Cerebellar nuclear complex (tissue), 1 donor: Measurements from ENCODE around the gene PRKCQ.
"Not testable (repeated sequence)": the region's sequence is repeated elsewhere in the genome, so short reads cannot be mapped to it uniquely, and the experiment has no call there.

Source experiments
- DNase-seq, 2 experiments: peaks; one replicate each; lab custom pipeline; 2025; lab: John Stamatoyannopoulos, UW

Gene PRKCQ

DNA sequence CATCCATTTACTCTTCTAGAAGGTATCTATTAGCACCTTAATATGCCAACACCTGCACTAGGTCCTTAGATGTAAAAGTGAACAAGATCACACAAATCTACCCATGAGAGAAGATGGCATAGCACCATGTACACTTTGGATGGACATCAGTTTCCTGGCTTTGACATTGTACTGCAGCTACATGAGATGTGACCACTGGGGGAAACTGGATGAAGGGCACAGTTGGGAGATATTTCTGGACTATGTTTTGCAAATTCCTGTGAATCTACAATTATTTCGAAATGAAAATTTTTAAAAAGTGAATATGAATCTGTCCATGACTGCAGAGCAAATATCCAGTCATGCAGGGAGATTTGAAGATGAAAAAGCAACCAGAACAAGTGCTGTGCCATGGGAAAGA, 124.5 kb downstream of the PRKCQ start:
- DNase-seq: no peak

DNA sequence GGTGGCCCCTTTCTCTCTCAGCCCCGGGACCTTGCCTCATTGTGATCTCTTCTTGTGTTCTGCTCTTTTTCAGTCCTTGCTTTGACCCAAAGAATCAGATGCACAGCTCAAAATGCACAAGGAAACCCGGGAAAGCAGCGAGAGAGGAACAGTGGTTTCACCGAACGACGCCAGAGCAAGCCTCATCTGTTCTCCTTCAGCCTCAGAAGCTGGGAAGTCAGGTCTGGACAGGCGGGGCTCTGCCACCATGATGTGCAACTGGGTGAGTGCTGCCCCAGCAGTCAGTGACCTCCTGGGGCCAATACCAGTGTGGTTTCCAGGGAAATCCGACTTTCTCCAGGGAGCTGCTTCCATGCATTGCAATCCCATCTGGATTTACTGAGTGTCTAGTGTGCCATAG, 133.4 kb downstream of the PRKCQ start:
- DNase-seq: no peak

DNA sequence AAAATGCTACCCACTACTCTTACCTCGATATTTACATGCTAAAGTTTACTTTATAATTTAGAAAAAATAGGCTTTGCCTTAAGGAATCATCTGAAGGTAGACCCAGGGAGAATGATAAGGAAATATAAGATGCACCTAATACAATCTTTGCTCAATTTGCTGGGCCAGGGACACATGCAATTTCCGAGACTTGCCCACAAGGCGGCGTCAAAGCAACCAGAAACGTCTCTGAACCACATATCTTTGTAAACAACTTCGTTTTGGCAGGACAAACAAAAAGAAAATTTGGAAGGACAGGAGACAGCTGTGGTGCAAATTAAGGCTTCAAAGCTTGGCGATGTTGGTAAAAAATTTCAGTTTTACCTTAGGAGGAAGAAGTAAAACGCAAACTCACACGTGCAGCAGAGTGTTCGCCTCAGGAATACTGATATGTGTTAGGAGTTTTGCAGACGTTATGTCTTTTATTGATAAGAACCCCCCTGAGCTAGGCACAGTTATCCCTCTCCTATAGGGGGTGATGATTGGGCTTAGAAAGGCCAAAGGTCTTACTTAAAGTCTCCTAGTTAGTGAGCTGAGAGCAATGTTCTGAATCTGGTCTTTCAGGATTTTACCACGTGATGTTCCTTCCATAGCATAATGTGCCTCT, 134.3 kb downstream of the PRKCQ start:
- no peak for DNase-seq

DNA sequence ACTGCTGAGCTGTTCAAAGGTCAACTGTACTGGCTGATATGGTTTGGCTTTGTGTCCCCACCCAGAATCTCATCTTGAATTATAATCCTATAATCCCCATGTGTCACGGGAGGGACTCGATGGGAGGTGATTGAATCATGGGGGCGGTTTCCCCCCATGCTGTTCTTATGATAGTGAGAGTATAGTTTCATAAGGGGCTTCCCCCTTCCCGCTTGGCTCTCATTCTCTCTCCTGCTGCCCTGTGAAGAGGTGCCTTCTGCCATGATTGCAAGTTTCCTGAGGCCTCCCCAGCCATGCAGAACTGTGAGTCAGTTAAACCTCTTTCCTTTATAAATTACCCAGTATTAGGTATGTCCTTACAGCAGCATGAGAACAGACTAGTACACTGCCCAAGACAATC, 140.2 kb downstream of the PRKCQ start:
- not testable (repeated sequence) for DNase-seq

DNA sequence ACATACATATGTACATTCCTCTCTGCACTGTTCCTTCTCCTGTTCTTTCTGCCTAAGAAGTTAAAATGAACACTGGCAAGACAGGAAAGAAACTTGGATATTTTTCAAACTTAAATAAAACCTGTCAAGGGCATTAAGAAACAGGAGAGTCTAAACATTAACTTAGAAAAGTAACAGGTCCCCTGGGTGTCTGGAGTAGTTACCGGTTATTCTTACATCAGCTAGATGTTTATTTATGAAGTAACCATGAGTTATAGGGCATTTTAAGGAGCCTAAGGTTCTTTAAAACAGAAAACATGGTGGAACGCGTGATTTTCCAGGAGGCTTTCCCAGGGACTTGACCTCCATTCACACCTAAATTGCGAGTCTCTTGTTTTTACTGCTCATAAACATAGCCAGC, 148.2 kb downstream of the PRKCQ start:
- no peak for DNase-seq

DNA sequence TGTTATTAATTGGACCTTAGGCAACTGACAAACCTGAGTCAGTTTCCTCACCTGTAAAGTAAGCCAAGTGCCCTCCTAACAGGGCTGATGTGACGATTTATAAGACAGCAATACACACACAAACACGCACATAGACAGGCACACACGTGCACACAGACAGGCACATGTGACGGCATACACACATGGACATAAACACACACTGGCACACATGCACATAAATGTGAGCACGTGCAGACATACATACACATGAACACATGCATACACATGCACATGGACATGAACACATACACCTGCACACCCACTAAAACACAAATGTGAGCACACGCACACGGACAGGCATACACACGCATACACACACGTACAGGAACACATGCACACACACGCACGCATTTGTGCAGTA, 148.9 kb downstream of the PRKCQ start:
- DNase-seq: no peak

DNA sequence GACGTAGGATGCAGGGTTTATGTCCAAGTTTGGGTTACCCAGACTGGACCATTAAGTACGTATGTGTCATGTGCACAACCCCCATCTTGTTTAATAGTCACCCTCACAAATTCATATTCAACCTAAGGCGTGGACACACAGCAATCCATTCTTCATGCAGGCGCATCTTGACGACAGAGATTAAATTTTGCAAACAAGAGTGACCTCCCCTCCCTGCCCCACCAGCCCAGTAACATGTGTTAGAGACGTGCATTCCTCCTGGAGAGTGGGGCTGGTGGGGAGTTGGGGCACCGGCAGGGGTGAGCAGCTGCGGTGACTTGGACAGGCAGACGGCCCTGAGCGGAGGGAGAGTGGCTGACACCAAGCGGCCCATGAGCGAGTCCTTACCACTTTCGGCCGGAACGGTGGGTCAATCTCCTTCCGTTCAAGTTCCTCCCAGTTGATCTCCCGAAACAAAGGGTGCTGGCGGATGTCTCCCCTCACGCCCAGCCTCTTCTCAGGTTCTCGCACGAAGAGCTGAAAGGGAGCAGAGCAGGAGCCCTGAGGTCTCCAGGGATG, 149.6 kb downstream of the PRKCQ start:
- DNase-seq: no peak

DNA sequence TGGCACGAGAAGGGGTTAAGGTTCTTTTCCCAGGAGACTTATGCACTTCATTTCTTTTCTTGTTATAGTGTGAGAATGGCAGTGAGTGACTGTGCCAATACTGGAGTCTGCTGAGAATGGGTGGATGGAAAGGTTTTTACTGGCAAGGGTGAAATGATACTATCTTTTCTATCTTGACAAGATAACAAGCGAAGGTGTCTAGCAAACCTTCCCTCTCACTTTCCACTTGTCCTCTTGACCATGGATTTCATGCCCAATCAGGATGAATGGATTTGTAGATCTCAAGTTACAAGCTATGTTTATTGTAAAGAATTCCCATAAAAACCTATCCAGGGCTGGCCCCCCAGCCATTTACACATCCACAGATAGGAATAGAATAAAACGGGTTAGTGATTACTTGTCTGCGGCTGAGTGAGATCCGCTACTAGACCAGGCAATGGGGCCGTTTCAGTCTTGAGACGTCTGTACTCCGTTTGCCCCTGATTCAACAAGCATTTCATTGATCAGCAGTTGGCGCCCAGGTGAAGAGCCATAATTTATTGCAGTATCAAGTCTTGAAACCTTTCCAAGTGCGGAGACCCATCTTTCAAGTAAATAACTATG, 152.6 kb downstream of the PRKCQ start:
- DNase-seq: no peak

DNA sequence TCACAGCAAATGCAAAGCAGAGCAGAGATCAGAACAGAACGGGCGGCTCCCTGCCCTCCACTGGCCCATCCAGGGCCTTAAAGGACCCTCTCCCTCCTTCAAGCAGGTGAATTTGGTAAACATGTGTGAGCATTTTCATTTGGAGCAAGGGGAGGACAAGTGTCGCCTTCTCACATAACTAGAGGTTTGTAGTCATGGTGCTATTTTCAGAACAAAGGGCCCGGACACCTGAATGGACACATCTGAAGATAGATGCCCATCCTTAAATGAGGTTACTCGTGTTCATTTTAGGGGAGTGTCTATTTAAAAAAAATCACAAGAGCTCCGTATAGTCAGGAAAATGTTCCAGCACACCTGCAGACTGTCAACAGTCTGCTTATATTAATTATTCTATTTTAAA, 153.8 kb downstream of the PRKCQ start:
- DNase-seq: no peak

DNA sequence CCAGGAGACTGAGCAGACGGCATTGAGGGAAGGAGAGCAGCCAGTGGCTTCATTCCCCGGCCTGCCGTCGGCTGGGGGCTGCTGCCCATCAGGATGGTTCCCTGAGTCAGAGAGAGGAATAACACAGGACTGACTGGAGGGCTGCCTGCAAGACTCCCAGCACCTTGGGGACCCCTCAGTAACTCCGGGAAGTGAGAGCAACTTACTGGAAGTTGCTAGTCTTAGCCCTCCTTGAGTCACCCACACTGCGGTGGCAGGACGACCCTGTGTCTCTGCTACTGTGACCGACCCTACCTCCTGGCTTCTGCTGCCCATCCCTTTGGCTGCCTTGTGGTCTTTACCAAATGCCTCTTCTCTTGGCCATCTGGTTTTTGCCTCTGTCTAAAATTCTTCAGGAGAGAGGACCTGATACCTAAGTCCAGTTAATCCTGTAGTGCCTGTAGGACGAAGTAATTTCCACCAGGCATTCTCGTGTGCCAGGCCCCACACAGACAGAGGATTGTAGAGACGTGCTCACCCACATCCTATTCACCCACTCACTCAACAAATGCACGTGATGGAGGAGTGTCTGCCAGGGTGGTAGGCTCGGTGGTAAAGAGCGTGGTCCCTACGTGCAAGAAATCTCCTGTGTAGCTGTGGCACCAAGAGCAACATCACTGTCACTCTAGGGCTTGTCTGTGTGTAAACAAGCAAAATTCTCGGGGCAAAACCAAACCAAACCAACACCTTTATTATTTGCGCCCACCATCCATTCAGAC, 156.5 kb downstream of the PRKCQ start:
- DNase-seq: no peak

DNA sequence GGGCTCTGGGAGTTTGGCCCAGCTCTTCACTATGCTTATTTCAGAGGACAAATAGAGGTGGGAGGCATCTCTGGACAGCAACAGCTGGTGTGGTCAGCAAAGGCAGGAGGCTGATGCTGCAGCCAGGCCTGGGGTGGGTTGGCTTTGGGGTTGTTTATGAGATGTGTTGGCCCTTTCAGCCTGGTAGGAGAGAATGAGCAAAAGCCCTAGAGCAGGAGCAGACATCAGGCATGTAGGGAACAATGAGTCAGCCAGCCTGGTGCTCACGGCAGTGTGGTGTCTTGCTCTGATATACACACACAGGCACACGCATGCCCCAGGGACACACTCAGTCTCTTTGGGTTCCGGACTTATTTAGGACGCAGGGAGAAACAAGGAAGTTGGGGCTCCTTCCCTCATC, 157.1 kb downstream of the PRKCQ start:
- DNase-seq: no peak

DNA sequence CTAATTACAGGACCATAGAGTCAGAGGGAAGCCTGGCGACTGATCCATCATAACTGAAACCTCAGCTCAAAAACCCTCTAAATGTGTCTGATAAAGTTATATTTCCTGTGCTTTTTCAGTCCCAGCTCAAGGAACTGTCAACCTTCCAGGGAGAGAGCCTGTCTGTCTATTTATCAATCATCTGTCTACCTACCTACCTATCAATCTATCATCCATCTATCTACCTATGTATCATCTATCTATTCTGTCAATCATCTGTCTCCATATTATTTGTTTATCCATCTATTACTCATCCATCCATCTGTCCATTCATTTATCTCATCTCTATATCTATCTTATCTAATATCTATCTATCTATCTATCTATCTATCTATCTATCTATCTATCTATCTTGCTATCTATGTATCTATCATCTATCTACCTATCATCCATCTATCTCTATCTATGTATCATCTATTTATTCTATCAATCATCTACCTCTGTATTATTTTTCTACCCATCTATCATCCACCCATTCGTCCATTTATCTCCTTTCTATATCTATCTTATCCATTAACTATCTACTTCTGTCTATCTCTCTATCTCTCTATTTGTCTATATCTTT, 161.4 kb downstream of the PRKCQ start:
- DNase-seq: no peak

DNA sequence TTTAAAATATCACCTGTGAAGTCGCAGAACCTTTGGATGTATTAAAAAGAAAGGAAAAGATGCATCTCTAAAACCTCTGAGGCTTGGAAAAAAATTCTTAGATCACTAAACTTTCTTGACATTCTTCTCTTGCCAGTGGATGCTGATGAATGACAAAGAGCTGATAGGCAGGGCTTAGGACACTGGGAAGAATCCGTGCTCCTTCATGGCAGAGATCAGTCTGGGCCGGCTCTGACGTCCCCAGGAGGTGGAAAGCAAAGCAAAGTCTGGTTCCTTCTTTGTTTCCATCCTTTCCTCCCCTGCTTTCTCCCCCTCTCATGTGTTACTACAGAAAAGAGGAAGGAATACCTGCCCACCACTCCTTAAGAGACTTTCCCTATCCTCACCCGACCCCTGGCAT, 161.9 kb downstream of the PRKCQ start:
- DNase-seq: no peak

DNA sequence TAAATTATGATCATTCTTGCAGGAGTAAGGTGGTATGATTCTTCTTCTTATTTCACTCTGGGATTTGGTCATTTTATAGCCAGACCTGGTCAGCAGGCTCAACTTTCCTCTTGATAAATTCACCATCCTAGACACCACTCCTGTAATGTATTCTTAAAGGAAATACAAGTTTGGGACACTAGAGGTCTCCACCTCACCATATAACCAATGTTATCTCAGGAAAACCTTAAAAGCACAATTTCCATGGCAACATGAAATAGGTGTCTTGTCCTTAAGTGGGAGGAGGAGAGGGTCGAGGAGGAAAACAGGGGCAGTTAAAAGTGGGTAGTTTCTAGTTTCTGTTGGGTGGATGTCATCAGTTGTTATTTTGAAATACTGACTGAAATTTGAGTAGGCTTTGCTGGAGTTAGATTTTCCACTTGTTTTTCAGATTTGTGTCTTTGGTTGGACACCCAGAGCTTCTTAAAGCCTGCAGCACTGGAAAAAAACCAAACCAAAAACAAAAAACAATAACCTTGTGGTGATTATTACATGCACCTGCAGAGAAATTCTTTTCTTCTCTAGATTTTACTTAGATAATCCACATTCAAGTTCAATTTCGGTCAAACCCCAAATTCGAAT, 163.1 kb downstream of the PRKCQ start:
- no peak for DNase-seq

DNA sequence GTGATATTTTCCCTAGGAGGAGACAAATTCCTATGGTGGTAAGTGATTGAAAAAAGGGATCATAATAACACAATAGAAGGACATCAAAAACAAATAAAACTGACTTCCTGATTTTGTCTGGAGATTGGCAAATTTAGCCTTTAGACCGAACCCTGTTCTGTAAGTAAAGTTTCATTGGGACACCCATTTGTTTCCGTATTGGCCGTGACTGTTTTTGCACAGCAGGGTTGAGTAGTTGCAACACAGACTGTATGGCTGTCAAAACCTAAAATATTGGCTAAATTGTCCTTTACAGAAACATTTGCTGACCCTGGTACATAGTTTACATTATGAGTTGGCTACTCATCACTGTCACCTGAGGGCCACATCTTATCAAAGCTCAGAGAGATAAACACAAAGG, 168.6 kb downstream of the PRKCQ start:
- DNase-seq: no peak

DNA sequence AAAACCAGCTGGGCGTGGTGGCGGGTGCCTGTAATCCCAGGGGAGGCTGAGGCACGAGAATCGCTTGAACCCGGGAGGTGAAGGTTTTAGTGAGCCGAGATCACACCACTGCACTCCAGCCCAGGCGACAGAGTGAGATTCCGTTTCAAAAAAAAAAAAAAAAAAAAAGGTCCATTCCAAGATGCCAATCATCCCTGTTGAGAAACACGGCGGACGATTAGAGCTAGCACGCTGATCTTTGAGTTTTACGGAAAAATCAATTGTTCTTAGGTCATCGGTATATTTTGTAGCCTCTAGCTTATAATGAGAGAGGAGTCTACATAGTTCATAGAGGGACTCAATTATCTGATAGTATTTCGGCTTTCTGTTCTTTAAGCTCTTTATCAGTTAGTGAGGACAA, 169.2 kb downstream of the PRKCQ start:
- DNase-seq: no peak

DNA sequence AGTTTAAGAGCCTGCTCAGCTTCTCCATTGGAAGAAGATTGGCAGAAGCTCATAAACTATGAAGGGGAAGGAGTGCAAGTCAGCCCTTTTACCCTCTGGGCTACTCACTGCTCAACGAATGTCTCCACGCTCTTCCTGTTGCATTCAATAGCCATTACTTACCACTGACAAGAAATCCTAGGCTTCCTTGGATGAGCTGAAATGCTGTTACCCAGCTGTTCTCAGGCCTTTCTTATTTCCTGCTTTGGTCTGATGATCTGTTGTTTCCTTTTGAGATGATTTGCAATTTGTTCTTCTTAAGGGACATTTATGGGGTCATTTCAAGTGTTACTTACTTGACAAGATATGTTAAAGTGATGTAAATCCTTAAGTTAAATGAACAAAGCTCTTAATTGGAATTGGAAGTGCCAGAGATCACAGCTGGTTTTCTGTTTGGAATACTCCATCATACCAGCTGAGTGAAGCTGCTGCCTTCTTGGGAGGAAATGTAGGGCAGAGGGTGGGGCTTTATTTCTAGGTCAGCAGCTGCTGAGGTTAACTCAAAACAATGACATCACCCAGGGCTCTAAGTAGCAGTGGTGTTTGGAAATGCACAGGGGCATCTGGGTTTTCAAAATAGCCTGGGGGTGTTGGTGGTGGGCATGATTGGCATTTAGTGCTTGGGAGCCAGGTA, 170.0 kb downstream of the PRKCQ start:
- DNase-seq: no peak

DNA sequence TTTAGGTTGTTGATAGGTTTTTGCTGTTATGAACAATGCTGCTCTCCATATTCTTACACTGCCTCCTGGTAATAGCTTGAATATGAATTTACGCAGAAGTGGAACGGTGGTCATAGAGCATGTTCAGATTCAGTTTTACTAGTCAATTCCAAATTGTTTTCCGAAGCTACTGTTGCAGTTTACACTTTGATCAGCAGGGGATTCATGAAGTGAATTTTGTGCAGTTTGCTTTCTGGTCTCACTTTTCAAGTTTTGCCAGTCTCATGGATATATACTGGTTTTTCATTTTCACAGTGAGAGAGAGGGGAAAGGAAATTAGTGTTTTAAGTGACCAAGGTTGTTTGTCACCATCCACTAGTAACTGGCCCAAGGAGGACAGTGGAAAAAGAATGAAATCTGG, 171.3 kb downstream of the PRKCQ start:
- DNase-seq: no peak

DNA sequence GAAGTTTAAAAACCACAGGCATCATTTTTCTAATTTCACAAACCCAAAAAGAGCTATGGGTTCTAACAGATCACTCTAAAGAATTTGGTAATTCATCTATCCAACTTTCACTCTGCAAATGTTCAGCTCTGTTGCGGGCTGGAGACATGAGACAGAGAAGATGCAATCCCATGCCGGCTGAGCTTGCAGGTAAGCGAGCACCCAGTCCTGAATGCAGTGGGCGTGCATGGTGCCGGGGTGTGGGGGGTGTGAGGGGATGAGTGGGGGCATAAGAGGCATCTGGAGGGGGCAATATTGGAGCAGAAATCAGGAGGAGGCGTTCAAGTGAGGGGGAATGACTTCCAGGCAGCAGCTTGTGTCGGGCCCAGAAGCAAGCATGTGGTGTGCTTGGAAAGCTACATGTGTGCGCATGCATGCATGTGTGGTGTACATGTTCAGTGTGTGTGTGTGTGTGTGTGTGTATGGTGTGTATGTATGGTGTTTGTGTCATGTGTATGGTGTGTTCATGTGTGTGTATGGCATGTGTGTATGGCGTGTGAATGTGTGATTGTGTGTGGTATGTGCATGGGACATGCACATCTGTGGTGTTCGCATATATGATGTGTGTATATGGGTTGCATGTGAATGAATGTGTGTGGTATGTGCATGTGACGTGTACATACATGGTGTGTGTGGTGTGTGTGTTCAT, 172.9 kb downstream of the PRKCQ start:
- no peak for DNase-seq

DNA sequence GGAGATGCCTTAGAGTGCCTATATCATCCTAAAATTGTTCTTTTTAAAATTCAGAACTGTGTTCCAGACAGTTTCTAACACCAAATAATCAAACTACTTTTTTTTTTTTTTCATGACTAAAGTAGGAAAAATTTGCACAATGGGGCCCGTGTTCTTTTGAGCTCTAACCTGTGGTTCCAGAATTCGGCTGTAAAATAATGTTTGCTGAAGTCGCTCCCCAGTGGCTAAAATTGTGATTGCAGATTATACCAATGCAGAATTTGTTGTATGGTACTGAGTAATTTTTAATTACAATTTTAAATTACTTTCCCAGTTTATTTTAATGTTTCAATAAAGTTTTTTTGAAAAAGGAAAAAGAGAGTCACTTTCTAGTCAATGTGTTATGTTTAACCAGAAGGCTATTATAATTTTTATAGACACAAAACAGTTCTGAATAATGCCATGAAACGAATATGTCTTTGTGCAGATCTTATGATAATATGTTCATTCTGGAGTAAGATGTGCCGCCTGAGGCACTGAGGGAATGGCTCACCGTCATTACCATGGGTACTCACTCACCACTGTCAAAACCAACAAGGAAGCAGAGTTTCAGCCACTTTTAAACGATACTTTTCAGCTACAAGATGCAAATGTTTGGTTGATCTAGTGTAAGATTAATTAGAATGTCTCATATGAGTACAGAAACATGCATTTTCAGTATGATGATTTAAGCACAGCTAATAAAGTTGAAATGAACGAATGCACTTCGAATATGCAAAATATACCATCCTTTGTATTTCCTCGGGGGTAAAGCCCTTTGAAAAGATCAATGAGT, 173.6 kb downstream of the PRKCQ start:
- DNase-seq: no peak
